ENCODE results near the gene CADM1. TPM values are rescaled to one million over a fixed set of nuclear protein-coding genes. Genes with fewer than 3 reads are reported as not detected.

CADM1 gene
- total and polyA plus RNA-seq, 2 experiments from 2014 or later: 16.5 to 18.0 TPM

DNA sequence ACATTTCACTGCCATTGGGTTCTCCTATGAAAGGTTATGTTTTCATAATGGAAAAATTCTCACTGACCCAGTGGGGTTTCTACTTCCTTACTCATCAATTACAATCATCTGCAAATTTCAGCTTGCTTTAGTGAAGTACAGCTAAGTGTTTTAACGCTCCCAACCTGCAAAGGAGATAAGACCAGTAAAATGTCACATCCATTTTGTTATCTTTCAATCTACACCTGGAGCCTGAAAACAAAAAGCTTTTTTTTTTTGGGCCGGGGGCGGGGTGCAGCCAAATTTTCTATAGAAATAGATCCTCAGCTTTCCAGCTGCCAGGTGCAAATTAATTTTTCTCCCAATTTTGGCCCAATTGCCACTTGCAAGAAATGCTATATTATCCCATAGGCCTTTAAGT, 40.6 kb downstream of the CADM1 start:
- no peaks in the 10 kb centered on the region for H3K36me3 Mint-ChIP-seq (ENCODE audit: low read depth)
- peaks cover 36% of the 10 kb centered on the region for H3K4me1 ChIP-seq (ENCODE audit: insufficient read depth)
- H3K27me3 Mint-ChIP-seq (ENCODE audit: insufficient read depth, low read depth, poor library complexity): no peaks in the 10 kb centered on the region
- H3K4me2 ChIP-seq: peak overlapping the region; percentile 5; the same call in 1 of the 2 replicates
- DNase-seq (ENCODE audit: low spot score) (no peak), ATAC-seq (no peak)
- no peak overlapping the region for H3K27ac Mint-ChIP-seq
- H3K9me2 ChIP-seq (ENCODE audit: insufficient read depth): no peaks in the 10 kb centered on the region
- H3K27ac ChIP-seq (ENCODE audit: low read depth): no peak overlapping the region
- no peak overlapping the region for H3K4me3 ChIP-seq
- H3F3A ChIP-seq (replicated peaks; ENCODE audit: low read depth): no peaks in the 10 kb centered on the region
- no peaks in the 10 kb centered on the region for H3K27me3 ChIP-seq (ENCODE audit: insufficient read depth)
- no peak for TF ChIP-seq JUNB (IDR thresholded peaks at IDR 0.05; ENCODE audit: unreplicated experiment)
- TF ChIP-seq ZNF114 (CRISPR knock-in tag; IDR thresholded peaks at IDR 0.05): no peak
- TF ChIP-seq EZH2 (IDR thresholded peaks at IDR 0.05; ENCODE audit: low read depth, unreplicated experiment): no peak
- TF ChIP-seq STAT1 (IDR thresholded peaks at IDR 0.05; ENCODE audit: unreplicated experiment): no peak
- no peak for TF ChIP-seq EZH2phosphoT487 (IDR thresholded peaks at IDR 0.05; ENCODE audit: unreplicated experiment)
- TF ChIP-seq, protein P1, sequence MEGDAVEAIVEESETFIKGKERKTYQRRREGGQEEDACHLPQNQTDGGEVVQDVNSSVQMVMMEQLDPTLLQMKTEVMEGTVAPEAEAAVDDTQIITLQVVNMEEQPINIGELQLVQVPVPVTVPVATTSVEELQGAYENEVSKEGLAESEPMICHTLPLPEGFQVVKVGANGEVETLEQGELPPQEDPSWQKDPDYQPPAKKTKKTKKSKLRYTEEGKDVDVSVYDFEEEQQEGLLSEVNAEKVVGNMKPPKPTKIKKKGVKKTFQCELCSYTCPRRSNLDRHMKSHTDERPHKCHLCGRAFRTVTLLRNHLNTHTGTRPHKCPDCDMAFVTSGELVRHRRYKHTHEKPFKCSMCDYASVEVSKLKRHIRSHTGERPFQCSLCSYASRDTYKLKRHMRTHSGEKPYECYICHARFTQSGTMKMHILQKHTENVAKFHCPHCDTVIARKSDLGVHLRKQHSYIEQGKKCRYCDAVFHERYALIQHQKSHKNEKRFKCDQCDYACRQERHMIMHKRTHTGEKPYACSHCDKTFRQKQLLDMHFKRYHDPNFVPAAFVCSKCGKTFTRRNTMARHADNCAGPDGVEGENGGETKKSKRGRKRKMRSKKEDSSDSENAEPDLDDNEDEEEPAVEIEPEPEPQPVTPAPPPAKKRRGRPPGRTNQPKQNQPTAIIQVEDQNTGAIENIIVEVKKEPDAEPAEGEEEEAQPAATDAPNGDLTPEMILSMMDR (conservative IDR thresholded peaks at IDR 0.05; ENCODE audit: low read depth in 2 of 2): no peak
- TF ChIP-seq ZNF331 (CRISPR knock-in tag; IDR thresholded peaks at IDR 0.05; ENCODE audit: low read depth): no peak
- TF ChIP-seq, protein P2, sequence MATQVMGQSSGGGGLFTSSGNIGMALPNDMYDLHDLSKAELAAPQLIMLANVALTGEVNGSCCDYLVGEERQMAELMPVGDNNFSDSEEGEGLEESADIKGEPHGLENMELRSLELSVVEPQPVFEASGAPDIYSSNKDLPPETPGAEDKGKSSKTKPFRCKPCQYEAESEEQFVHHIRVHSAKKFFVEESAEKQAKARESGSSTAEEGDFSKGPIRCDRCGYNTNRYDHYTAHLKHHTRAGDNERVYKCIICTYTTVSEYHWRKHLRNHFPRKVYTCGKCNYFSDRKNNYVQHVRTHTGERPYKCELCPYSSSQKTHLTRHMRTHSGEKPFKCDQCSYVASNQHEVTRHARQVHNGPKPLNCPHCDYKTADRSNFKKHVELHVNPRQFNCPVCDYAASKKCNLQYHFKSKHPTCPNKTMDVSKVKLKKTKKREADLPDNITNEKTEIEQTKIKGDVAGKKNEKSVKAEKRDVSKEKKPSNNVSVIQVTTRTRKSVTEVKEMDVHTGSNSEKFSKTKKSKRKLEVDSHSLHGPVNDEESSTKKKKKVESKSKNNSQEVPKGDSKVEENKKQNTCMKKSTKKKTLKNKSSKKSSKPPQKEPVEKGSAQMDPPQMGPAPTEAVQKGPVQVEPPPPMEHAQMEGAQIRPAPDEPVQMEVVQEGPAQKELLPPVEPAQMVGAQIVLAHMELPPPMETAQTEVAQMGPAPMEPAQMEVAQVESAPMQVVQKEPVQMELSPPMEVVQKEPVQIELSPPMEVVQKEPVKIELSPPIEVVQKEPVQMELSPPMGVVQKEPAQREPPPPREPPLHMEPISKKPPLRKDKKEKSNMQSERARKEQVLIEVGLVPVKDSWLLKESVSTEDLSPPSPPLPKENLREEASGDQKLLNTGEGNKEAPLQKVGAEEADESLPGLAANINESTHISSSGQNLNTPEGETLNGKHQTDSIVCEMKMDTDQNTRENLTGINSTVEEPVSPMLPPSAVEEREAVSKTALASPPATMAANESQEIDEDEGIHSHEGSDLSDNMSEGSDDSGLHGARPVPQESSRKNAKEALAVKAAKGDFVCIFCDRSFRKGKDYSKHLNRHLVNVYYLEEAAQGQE (IDR thresholded peaks at IDR 0.05; ENCODE audit: unreplicated experiment): no peak
- TF ChIP-seq, protein P3, sequence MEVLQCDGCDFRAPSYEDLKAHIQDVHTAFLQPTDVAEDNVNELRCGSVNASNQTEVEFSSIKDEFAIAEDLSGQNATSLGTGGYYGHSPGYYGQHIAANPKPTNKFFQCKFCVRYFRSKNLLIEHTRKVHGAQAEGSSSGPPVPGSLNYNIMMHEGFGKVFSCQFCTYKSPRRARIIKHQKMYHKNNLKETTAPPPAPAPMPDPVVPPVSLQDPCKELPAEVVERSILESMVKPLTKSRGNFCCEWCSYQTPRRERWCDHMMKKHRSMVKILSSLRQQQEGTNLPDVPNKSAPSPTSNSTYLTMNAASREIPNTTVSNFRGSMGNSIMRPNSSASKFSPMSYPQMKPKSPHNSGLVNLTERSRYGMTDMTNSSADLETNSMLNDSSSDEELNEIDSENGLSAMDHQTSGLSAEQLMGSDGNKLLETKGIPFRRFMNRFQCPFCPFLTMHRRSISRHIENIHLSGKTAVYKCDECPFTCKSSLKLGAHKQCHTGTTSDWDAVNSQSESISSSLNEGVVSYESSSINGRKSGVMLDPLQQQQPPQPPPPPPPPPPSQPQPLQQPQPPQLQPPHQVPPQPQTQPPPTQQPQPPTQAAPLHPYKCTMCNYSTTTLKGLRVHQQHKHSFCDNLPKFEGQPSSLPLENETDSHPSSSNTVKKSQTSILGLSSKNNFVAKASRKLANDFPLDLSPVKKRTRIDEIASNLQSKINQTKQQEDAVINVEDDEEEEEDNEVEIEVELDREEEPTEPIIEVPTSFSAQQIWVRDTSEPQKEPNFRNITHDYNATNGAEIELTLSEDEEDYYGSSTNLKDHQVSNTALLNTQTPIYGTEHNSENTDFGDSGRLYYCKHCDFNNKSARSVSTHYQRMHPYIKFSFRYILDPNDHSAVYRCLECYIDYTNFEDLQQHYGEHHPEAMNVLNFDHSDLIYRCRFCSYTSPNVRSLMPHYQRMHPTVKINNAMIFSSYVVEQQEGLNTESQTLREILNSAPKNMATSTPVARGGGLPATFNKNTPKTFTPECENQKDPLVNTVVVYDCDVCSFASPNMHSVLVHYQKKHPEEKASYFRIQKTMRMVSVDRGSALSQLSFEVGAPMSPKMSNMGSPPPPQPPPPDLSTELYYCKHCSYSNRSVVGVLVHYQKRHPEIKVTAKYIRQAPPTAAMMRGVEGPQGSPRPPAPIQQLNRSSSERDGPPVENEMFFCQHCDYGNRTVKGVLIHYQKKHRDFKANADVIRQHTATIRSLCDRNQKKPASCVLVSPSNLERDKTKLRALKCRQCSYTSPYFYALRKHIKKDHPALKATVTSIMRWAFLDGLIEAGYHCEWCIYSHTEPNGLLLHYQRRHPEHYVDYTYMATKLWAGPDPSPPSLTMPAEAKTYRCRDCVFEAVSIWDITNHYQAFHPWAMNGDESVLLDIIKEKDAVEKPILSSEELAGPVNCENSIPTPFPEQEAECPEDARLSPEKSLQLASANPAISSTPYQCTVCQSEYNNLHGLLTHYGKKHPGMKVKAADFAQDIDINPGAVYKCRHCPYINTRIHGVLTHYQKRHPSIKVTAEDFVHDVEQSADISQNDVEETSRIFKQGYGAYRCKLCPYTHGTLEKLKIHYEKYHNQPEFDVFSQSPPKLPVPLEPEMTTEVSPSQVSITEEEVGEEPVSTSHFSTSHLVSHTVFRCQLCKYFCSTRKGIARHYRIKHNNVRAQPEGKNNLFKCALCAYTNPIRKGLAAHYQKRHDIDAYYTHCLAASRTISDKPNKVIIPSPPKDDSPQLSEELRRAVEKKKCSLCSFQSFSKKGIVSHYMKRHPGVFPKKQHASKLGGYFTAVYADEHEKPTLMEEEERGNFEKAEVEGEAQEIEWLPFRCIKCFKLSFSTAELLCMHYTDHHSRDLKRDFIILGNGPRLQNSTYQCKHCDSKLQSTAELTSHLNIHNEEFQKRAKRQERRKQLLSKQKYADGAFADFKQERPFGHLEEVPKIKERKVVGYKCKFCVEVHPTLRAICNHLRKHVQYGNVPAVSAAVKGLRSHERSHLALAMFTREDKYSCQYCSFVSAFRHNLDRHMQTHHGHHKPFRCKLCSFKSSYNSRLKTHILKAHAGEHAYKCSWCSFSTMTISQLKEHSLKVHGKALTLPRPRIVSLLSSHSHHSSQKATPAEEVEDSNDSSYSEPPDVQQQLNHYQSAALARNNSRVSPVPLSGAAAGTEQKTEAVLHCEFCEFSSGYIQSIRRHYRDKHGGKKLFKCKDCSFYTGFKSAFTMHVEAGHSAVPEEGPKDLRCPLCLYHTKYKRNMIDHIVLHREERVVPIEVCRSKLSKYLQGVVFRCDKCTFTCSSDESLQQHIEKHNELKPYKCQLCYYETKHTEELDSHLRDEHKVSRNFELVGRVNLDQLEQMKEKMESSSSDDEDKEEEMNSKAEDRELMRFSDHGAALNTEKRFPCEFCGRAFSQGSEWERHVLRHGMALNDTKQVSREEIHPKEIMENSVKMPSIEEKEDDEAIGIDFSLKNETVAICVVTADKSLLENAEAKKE (CRISPR knock-in tag; IDR thresholded peaks at IDR 0.05): no peak
- no peak for TF ChIP-seq CREB1 (CRISPR knock-in tag; IDR thresholded peaks at IDR 0.05; ENCODE audit: low read depth)
- no peak for TF ChIP-seq NANOG (IDR thresholded peaks at IDR 0.05; ENCODE audit: borderline replicate concordance)
- TF ChIP-seq, protein P4, sequence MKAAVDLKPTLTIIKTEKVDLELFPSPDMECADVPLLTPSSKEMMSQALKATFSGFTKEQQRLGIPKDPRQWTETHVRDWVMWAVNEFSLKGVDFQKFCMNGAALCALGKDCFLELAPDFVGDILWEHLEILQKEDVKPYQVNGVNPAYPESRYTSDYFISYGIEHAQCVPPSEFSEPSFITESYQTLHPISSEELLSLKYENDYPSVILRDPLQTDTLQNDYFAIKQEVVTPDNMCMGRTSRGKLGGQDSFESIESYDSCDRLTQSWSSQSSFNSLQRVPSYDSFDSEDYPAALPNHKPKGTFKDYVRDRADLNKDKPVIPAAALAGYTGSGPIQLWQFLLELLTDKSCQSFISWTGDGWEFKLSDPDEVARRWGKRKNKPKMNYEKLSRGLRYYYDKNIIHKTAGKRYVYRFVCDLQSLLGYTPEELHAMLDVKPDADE (IDR thresholded peaks at IDR 0.05): no peak
- no peak for TF ChIP-seq POLR2AphosphoS5 (IDR thresholded peaks at IDR 0.05; ENCODE audit: low read depth)
- peaks cover 36% of the 10 kb centered on the region for H3K4me1 Mint-ChIP-seq
- H3K36me3 ChIP-seq (ENCODE audit: insufficient read depth): no peaks in the 10 kb centered on the region
- no peak overlapping the region for H3K4me3 Mint-ChIP-seq
- no peaks in the 10 kb centered on the region for H4K20me1 ChIP-seq (replicated peaks; ENCODE audit: insufficient read depth)
- H2AFZ ChIP-seq: no peak overlapping the region
- H3K79me2 ChIP-seq (replicated peaks; ENCODE audit: insufficient read depth): no peaks in the 10 kb centered on the region
- no peaks in the 10 kb centered on the region for H3K9me3 Mint-ChIP-seq
